Kidney epithelial cell (primary cell): ENCODE data around the gene GAS7. TPM values are rescaled to one million over a fixed set of nuclear protein-coding genes. Genes with fewer than 3 reads are reported as not detected.
"Not testable (repeated sequence)": the region's sequence is repeated elsewhere in the genome, so short reads cannot be mapped to it uniquely, and the experiment has no call there.

Experiments used
- DNase-seq: peaks from one replicate; pipeline ENCODE4 v3.0.0-alpha.2; 2010; ENCODE audit warnings: low read depth
- H3K27me3 ChIP-seq: 2 replicates; pipeline ENCODE4 v1.6.0; 2011; ENCODE audit warnings: low read length; ENCODE audit not compliant: control insufficient read depth, insufficient read depth
- H3K36me3 ChIP-seq: 2 replicates; pipeline ENCODE4 v1.5.1; 2011; ENCODE audit warnings: low read length; ENCODE audit not compliant: control insufficient read depth, insufficient read depth
- H3K4me3 ChIP-seq: 2 replicates; pipeline ENCODE4 v1.5.1; 2011; ENCODE audit warnings: low read depth, mild to moderate bottlenecking, control low read depth, low read length
- total RNA-seq: library from RNA; depleted of rRNA; stranded (reverse); fragments of >200 nt; gene quantifications from 2 replicates; pipeline ENCODE4 v1.2.3, GENCODE V29; 2015
- TF ChIP-seq, protein P1 (sequence below): IDR thresholded peaks from 2 replicates; pipeline ENCODE4 v1.5.1; 2011; ENCODE audit warnings: mild to moderate bottlenecking, moderate library complexity, low read length, control low read depth, inconsistent platforms; ENCODE audit not compliant: insufficient read depth, poor library complexity, severe bottlenecking

The GAS7 gene
- total RNA-seq, 1 donor from 2014 or later = 3.6 TPM

DNA sequence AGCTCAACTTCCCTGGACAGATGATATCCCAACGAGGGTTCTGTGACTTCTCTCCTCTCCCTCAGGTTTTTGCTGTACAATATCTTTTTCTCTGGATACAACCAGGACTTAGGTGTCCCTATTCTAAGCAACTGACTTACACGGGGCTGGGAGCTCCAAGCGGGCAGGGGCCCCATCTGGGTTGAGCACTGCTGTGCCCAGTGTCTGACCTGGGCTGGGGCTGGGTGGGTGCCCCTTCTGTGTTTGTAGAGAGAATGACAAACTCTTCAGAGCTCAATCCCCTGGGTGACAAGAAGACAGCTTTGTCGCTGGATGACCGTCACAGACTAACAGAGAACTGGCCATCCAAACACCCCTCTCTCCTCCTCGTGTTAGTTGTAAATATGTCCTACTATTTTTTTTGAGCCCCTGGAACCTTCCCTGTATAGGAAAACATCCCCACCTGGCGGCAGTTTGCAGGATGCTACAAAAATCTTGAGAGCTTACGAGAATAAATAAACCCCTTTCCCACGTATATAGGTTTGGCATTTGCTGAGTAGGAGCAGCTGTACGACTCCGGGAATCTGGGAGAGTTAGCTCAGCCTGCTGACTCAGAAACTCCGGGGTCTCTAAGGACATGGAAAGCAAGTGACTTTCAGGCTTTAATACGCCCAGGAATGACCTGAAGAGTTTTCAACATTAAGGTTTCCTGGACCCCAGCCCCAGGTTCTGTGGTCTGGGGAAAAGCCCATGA, 269.6 kb downstream of the GAS7 start:
- DNase-seq = peak; percentile 58
- Histone ChIP-seq H3K27me3 (no peaks in the 10 kb centered on the region), H3K4me3 (no peak overlapping the region), H3K36me3 (no peaks in the 10 kb centered on the region)
- TF ChIP-seq, protein P1, sequence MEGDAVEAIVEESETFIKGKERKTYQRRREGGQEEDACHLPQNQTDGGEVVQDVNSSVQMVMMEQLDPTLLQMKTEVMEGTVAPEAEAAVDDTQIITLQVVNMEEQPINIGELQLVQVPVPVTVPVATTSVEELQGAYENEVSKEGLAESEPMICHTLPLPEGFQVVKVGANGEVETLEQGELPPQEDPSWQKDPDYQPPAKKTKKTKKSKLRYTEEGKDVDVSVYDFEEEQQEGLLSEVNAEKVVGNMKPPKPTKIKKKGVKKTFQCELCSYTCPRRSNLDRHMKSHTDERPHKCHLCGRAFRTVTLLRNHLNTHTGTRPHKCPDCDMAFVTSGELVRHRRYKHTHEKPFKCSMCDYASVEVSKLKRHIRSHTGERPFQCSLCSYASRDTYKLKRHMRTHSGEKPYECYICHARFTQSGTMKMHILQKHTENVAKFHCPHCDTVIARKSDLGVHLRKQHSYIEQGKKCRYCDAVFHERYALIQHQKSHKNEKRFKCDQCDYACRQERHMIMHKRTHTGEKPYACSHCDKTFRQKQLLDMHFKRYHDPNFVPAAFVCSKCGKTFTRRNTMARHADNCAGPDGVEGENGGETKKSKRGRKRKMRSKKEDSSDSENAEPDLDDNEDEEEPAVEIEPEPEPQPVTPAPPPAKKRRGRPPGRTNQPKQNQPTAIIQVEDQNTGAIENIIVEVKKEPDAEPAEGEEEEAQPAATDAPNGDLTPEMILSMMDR = peak; percentile 77

DNA sequence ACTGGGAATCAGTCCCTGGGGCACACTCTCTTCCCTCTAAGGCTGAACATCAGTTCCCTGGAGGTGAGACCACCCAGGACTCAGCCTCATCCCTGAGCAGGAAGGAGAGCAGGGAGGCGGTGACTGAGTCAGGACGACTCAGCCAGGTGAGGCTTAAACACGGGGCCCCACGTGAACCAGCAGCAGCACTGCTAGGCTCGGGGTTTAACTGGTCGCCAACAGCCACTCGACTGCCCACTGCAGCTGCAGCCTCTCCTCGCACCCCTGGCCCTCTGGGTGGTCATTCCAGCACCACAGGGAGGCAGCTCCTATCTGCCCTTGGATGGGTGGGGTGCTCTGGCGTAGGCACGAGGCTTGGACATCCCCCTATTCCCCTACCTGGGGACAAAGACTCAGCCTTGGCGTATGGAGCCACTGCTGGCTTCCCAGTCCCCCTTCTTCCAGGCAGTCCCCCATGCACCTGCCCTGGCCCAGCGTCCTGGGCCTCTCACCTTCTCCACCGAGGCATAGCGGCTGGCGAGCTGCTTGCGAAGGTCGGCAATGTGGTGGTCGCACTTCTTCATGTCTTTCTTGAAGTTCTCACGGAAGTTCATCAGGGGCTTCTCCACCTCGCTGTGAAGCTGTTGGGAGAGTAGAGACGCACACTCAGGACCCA, 272.1 kb downstream of the GAS7 start:
- Histone ChIP-seq H3K4me3 (no peak overlapping the region), H3K27me3 (no peaks in the 10 kb centered on the region), H3K36me3 (no peaks in the 10 kb centered on the region)
- TF ChIP-seq, protein P1 = no peak
- DNase-seq = no peak

DNA sequence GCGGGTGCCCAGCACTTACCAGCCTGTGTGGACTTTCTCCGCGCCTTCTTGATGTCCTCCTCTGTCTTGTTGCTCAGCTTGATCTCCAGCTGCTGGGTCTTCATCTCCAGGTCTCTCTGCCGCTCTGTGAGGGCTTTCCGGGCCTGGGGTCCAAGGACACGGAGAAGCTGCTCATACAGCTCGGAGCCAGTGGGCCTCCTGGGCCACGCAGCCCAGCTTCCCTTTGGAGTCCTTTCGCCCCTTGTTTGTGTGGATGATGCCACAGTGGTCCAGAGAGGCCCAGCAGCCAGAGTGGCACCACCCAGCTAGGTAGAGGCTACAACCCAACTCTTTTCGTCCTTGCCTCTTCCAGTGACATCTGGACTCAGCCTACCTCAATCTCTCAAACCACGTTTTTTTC, 272.9 kb downstream of the GAS7 start:
- TF ChIP-seq, protein P1 = no peak
- Histone ChIP-seq H3K27me3 (no peaks in the 10 kb centered on the region), H3K4me3 (no peak overlapping the region), H3K36me3 (no peaks in the 10 kb centered on the region)
- DNase-seq = no peak

DNA sequence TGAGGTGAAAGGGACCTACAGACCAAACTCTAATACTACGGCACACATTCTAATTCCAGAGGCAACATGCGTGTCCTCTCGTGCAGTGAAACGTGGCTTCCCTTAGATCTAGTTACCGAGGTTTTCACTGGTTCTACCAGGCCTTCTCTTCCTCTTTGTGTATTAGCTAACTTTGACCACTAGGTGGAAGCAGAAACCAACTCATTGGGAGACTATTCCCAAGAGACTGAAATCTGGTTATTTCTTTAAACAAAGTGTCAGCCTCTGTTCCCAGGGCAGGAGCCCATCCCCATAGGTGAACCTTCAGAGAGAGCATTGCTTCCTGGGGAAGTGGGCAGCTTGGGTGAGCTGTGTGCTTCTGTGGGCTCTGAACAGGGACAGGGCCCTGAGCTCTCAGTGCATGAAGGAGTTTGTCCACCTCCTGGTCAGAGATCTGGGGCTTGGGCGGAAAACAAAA, 273.6 kb downstream of the GAS7 start:
- no peak overlapping the region for H3K4me3 ChIP-seq
- DNase-seq = peak; percentile 38
- no peaks in the 10 kb centered on the region for H3K36me3 ChIP-seq
- no peaks in the 10 kb centered on the region for H3K27me3 ChIP-seq
- TF ChIP-seq, protein P1 = peak; percentile 70

DNA sequence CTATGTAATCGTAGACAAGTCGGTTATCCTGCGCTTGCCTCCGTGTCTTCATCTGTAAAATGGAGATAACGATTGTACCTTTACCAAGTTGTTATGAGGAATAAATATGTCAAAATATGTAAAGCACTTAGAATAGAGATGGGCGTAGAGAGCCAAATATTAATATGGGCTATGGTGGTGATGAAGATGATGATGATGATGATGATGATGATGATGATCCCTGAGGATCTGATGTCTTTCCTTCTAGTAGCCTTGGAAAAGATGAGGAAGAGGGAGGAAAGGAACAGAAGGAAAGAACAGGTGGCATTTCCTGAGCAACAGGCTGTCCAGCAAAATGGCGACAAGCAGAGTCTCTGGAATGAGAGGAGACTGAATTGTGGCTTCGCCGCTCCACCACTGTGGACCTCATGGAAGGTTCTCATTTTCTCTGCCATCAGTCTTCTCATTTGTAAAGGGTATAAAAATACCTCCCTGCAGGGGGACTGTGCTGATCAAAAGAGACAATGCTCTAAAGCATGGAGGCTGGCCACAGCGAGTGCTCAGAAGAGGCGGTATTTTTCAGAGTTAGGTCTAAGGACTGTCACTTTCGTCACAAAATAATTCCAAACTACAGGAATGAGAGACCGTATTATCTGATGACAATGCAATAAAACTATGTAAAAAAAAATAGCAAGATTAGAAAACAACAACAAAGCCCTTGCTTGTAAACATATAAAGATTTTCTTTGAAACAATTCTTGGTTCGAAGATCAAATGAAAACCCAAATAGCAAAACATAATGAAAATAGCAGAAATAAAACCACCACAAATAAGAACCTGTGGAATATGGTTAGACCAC, 276.2 kb downstream of the GAS7 start:
- DNase-seq = no peak
- TF ChIP-seq, protein P1 = no peak
- no peaks in the 10 kb centered on the region for H3K36me3 ChIP-seq

DNA sequence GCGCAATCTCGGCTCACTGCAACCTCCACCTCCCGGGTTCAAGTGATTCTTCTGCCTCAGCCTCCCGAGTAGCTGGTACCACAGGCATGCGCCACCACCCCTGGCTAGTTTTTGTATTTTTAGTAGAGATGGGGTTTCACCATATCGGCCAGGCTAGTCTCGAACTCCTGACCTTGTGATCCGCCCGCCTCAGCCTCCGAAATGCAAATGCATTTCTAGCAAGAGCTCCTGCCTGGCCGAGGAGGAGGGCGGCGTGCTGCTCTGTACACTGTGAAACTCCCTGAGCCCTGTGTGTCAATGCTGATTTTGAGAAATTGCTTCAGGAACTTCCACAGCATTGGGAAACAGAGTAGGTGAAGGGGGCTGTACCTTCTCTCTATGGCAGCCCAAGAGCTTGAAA, 277.2 kb downstream of the GAS7 start:
- DNase-seq, H3K27me3 ChIP-seq, H3K36me3 ChIP-seq: not testable (repeated sequence)

More for the DNA sequence above, 276.2 kb downstream of the GAS7 start:
- H3K27me3 ChIP-seq = no peaks in the 10 kb centered on the region
- no peak overlapping the region for H3K4me3 ChIP-seq

More for the DNA sequence above, 277.2 kb downstream of the GAS7 start:
- H3K4me3 ChIP-seq = not testable (repeated sequence)
